H1 (cell line): Measurements from ENCODE around the gene BTK. TPM values are rescaled to one million over a fixed set of nuclear protein-coding genes. Genes with fewer than 3 reads are reported as not detected.

ENCODE experiments used
- CBX5 ChIP-seq: fragments of 300-800, 300-1000 bp; sonication (generic); IDR thresholded peaks from 2 replicates; pipeline ENCODE4 v1.7.1; 2016; ENCODE audit warnings: antibody characterized with exemption, low read length, low read depth
- CHD2 ChIP-seq: IDR thresholded peaks from 2 replicates; pipeline ENCODE4 v1.6.1; 2012; ENCODE audit warnings: low read length, improper control_type of control experiment
- CREB1 ChIP-seq: IDR thresholded peaks from 2 replicates; pipeline ENCODE4 v1.6.1; 2012; ENCODE audit warnings: inconsistent platforms
- EZH2 ChIP-seq: fragments of 200-600 bp; sonication (generic); IDR thresholded peaks from 2 replicates; pipeline ENCODE4 v1.7.1; 2012; ENCODE audit warnings: low read depth, mild to moderate bottlenecking, moderate library complexity, low read length, inconsistent platforms; ENCODE audit not compliant: severe bottlenecking
- RNF2 ChIP-seq: fragments of 200-900, 300-1000 bp; sonication (generic); IDR thresholded peaks from 2 replicates; pipeline ENCODE4 v1.7.1; 2016; ENCODE audit warnings: borderline replicate concordance, low read depth, mild to moderate bottlenecking, antibody characterized with exemption, low read length; ENCODE audit not compliant: poor library complexity, severe bottlenecking; ENCODE audit errors: missing control alignments
- polyA plus RNA-seq, 7 experiments: library from polyadenylated mRNA; depleted of rRNA in 3 of 7; stranded (reverse) in 5 of 7; unstranded in 2 of 7; fragments of >200 nt in 5 of 7; fragments of 200-250 nt in 2 of 7; gene quantifications; 1 replicate in 5 of 7; 2 replicates in 1 of 7; 4 replicates in 1 of 7; pipeline versions ENCODE4 v1.2.1 to v1.2.3, GENCODE V29; 2011 to 2013; ENCODE audit warnings: missing spikeins in 2 of 7, mixed read lengths in 2 of 7
- total RNA-seq: library from RNA; stranded (reverse); fragmentation: NEBNext Ultra II Directional; extraction: Animal tissue kit (Norgen Biotek cat#: 25700); gene quantifications from 2 replicates; pipeline ENCODE4 v1.2.1, GENCODE V29; 2021

Gene BTK
- total and polyA plus RNA-seq, 2 of the 8 experiments (the other 6 are each of a cell fraction or from before 2014, with no cell fraction given), result 0.06 to 0.20 TPM

GRCh38 chrX:101407748-101408531 lies 21.9 kb upstream of the BTK start, which contains the start of the genes GLA and HNRNPH2 (continued):
- TF ChIP-seq RNF2 (no peak), CREB1 (peak; percentile 90), CHD2 (0 out of 2 replicates have a peak, but pooled peaks have one; percentile 41), CBX5 (no peak), EZH2 (no peak)
- TF ChIP-seq, all 59 proteins: peak for 19
